Activated CD8-positive, alpha-beta T cell treated with anti-CD3 and anti-CD28 coated beads, Interleukin-2, amount 10 ng/mL, durations not matched to agents 7 days and 5 days (primary cell): ENCODE data around the gene PTPN1. TPM values are rescaled to one million over a fixed set of nuclear protein-coding genes. Genes with fewer than 3 reads are reported as not detected.
"Not testable (repeated sequence)": the region's sequence is repeated elsewhere in the genome, so short reads cannot be mapped to it uniquely, and the experiment has no call there.

Experiments
- ATAC-seq: fragments of 150-1000 bp; cut with Tn5 transposase; one replicate; pipeline ENCODE4 v1.10.0; 2021; ENCODE audit warnings: moderate library complexity
- CTCF ChIA-PET: fragments of 350-600 bp; sonication (Branson Sonifier 250); formaldehyde crosslinking; loops from one replicate; lab custom pipeline; 2021; ENCODE audit warnings: antibody characterized with exemption; lab: Charles Lee
- POLR2A ChIA-PET: fragments of 350-600 bp; sonication (Branson Sonifier 250); formaldehyde crosslinking; loops from one replicate; lab custom pipeline; 2021; ENCODE audit warnings: antibody characterized with exemption; lab: Charles Lee
- DNase-seq: peaks from one replicate; pipeline ENCODE4 v3.0.0-alpha.2; 2020
- H3K27ac Mint-ChIP-seq: one replicate; pipeline ENCODE4 v1.8.0; 2021; ENCODE audit warnings: mild to moderate bottlenecking, mixed read lengths
- H3K27me3 Mint-ChIP-seq: one replicate; pipeline ENCODE4 v1.8.0; 2021; ENCODE audit warnings: low read depth, mixed read lengths
- H3K36me3 Mint-ChIP-seq: one replicate; pipeline ENCODE4 v1.8.0; 2021; ENCODE audit warnings: low read depth, mixed read lengths
- H3K4me1 Mint-ChIP-seq: one replicate; pipeline ENCODE4 v1.8.0; 2021; ENCODE audit warnings: low read depth, mixed read lengths
- H3K4me3 Mint-ChIP-seq: one replicate; pipeline ENCODE4 v1.8.0; 2021; ENCODE audit warnings: mild to moderate bottlenecking, mixed read lengths
- H3K9me3 Mint-ChIP-seq: one replicate; pipeline ENCODE4 v1.8.0; 2022; ENCODE audit warnings: mixed read lengths; ENCODE audit not compliant: insufficient read depth
- total RNA-seq, 2 experiments: library from RNA; stranded (reverse); gene quantifications; one replicate each; pipeline ENCODE4 v1.2.3, GENCODE V29; 2021

The PTPN1 gene
- total RNA-seq, 2 experiments from 2014 or later: 59.7 to 62.5 TPM

DNA sequence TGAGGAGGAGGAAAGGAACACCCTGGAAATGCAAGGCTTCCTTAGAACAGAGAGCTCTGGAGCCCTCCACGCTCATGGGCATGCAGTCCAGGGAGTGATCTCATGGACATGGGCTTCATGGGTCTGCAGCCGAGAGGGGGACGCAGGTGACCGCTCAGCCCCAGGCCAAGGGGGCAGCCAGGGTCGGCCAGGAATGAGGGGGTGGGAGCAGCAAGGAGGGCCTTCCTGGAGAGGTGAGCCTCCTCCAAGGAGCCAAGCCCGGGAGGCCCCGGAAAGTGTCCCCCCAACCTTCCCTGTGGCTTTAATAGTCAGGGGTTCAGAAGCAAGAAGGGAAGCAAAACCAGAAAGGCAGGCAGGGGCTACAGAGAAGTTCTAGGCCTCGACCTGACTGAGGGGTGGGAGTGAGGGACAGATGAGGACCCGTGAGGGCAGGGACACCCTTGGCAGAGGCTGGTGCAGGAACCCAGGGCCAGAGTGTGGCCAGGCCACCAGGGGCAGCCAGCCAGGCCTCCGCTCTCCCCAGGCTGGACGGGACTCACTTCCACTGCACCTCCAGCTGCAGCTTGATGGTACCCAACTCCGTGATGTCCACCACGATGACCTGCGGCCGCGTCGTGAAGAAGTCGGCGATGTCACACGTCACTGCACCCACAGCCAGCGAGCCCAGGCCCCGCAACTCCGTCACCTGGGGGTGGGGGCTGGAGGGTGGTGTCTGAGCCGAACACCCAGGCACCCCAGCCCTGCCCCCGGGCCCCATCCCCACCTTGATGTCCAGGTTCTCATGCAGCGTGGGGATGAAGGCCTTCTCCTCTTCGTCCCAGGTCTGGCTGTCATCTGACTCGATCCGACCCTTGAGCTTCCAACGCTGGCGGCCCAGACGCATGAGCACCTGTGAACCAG is 97.9 kb downstream of the PTPN1 start:
- H3K4me1 Mint-ChIP-seq: no peaks in the 10 kb centered on the region
- ATAC-seq (no peak), DNase-seq (no peak)
- no peaks in the 10 kb centered on the region for H3K9me3 Mint-ChIP-seq
- POLR2A ChIA-PET: no interaction called here
- CTCF ChIA-PET: no interaction called here
- no peaks in the 10 kb centered on the region for H3K36me3 Mint-ChIP-seq
- no peak overlapping the region for H3K27ac Mint-ChIP-seq
- no peak overlapping the region for H3K4me3 Mint-ChIP-seq
- no peaks in the 10 kb centered on the region for H3K27me3 Mint-ChIP-seq

DNA sequence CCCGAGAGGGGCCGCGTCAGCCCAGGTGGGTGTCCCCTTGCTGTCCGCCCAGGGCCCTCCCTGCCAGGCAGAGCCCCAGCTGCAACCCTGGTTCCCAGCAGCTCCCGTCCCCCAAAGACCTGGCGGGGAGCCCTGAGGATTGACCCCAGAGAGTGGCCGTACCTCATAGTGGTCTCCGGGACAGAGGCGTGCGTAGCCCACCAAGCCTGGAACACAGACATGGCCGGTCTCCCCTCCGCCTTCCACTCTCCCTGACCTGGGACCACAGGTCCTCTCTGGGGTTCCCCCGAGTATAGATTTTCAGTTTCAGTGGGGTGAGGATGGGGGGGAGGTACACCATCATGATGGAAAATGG is 98.5 kb downstream of the PTPN1 start:
- ChIA-PET POLR2A (no interaction called here), CTCF (no interaction called here)
- no peak overlapping the region for H3K4me3 Mint-ChIP-seq
- H3K36me3 Mint-ChIP-seq: no peaks in the 10 kb centered on the region
- no peaks in the 10 kb centered on the region for H3K27me3 Mint-ChIP-seq
- DNase-seq (no peak), ATAC-seq (no peak)
- no peak overlapping the region for H3K27ac Mint-ChIP-seq
- no peaks in the 10 kb centered on the region for H3K4me1 Mint-ChIP-seq
- H3K9me3 Mint-ChIP-seq: no peaks in the 10 kb centered on the region

DNA sequence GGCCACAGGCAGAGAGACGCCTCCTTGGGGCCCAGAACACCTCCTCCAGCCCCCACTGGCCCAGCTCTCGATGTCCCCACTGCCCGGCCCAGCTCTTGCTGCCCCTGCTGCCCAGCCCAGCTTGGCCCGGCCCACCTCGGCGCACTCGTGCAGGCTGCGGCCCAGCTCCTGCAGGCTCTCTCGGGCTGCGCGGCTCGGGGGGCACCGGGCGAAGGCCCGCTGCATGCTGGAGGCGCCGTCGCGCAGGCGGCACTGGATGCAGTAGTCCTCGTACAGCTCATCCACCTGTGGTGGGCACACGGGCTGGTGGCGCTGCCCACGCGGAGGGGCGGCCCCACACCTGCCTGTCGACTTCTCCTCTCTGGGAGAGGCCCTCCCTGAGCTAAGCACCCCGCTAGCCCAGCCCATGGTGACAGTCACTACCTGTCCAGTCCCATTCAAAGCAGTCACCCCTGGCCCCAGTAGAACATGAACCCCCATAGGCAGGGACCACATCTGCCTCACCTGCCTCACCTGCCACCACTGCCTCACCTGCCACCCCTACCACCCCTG is 99.3 kb downstream of the PTPN1 start:
- no peaks in the 10 kb centered on the region for H3K4me1 Mint-ChIP-seq
- CTCF ChIA-PET: no interaction called here
- ATAC-seq (no peak), DNase-seq (no peak)
- H3K27ac Mint-ChIP-seq: no peak overlapping the region
- H3K9me3 Mint-ChIP-seq: no peaks in the 10 kb centered on the region
- H3K27me3 Mint-ChIP-seq: no peaks in the 10 kb centered on the region
- POLR2A ChIA-PET: no interaction called here
- H3K36me3 Mint-ChIP-seq: no peaks in the 10 kb centered on the region
- no peak overlapping the region for H3K4me3 Mint-ChIP-seq

GRCh38 chr20:50610212-50610718 is 100.1 kb downstream of the PTPN1 start:
- Mint-ChIP-seq H3K27ac (no peak overlapping the region), H3K9me3 (no peaks in the 10 kb centered on the region), H3K4me3 (no peak overlapping the region), H3K36me3 (no peaks in the 10 kb centered on the region), H3K27me3 (no peaks in the 10 kb centered on the region), H3K4me1 (no peaks in the 10 kb centered on the region)
- CTCF ChIA-PET: no interaction called here
- DNase-seq (no peak), ATAC-seq (no peak)
- POLR2A ChIA-PET: no interaction called here

DNA sequence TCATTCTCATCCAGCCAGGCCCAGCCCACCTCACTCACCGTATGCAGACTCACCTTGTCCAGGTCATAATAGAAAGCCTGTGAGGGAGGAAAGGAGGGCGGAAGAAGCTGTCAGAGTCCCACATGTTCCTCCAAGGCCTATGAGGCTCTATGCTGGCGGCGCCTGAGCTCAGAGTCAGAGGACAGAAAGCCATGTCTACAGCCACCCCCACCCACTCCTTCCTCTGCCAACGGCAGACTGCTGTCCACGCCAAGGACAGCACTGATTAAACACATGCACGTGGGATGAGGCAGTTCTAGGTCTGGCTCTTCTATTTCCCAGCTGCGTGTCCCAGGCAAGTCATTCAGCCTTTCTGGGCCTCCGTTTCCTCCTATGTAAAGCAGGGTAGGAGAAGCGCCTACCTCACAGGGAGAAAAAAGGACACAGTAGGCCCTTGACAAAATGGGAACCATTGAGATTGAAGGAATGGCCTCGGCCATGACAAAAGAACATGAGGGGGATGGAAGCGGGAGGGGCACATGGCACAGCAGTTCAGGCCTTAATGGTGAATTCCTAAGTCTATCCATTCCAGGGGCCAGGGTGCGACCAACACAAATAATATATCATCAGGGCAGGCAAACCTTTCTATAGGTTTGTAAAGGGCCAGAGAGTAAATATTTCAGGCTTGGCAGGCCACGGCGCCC is 101.1 kb downstream of the PTPN1 start:
- H3K9me3 Mint-ChIP-seq: no peaks in the 10 kb centered on the region
- no peak overlapping the region for H3K4me3 Mint-ChIP-seq
- ChIA-PET CTCF (no interaction called here), POLR2A (no interaction called here)
- no peak for DNase-seq
- no peaks in the 10 kb centered on the region for H3K4me1 Mint-ChIP-seq
- no peaks in the 10 kb centered on the region for H3K36me3 Mint-ChIP-seq
- no peaks in the 10 kb centered on the region for H3K27me3 Mint-ChIP-seq
- ATAC-seq: no peak
- H3K27ac Mint-ChIP-seq: no peak overlapping the region

- CTCF ChIA-PET: no interaction called here
- Mint-ChIP-seq H3K9me3 (no peaks in the 10 kb centered on the region), H3K36me3 (no peaks in the 10 kb centered on the region), H3K4me3 (no peak overlapping the region), H3K4me1 (no peaks in the 10 kb centered on the region), H3K27me3 (no peaks in the 10 kb centered on the region), H3K27ac (no peak overlapping the region)
- DNase-seq (no peak), ATAC-seq (no peak)
- POLR2A ChIA-PET: no interaction called here
Observed at GRCh38 chr20:50613438-50614169, 103.4 kb downstream of the PTPN1 start.

DNA sequence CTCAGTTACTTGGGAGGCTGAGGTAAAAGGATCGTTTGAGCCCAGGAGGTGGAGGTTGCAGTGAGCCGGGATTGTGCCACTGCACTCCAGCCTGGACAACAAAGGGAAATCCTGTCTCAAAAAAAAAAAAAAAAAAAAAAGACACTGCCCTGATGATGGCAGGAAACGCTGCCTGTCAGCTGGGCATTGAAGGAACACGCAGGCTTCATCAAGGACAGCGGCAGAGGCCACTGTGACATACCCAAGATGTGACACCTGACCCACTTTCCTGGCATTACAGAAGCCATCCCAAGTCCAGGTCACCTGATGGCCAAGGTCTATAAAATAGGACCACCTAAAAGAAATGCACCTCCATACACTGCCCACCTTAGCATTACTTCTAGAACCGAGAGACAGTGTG is 105.2 kb downstream of the PTPN1 start:
- H3K36me3 Mint-ChIP-seq: no peaks in the 10 kb centered on the region
- CTCF ChIA-PET: no interaction called here
- H3K4me1 Mint-ChIP-seq: no peaks in the 10 kb centered on the region
- POLR2A ChIA-PET: no interaction called here
- DNase-seq (no peak), ATAC-seq (no peak)
- no peak overlapping the region for H3K27ac Mint-ChIP-seq
- no peak overlapping the region for H3K4me3 Mint-ChIP-seq
- H3K27me3 Mint-ChIP-seq: no peaks in the 10 kb centered on the region
- no peaks in the 10 kb centered on the region for H3K9me3 Mint-ChIP-seq

GRCh38 chr20:50617022-50617421 is 106.8 kb downstream of the PTPN1 start:
- Mint-ChIP-seq H3K27me3 (no peaks in the 10 kb centered on the region), H3K9me3 (no peaks in the 10 kb centered on the region), H3K4me1 (no peaks in the 10 kb centered on the region), H3K4me3 (no peak overlapping the region), H3K36me3 (no peaks in the 10 kb centered on the region), H3K27ac (no peak overlapping the region)
- ChIA-PET POLR2A (no interaction called here), CTCF (interaction anchor here (1.4 kb wide), 1 partner anchor 9 kb away, joined by 4 read pairs; no protein-coding TSS in a partner anchor)
- no peak for DNase-seq
- ATAC-seq: no peak

DNA sequence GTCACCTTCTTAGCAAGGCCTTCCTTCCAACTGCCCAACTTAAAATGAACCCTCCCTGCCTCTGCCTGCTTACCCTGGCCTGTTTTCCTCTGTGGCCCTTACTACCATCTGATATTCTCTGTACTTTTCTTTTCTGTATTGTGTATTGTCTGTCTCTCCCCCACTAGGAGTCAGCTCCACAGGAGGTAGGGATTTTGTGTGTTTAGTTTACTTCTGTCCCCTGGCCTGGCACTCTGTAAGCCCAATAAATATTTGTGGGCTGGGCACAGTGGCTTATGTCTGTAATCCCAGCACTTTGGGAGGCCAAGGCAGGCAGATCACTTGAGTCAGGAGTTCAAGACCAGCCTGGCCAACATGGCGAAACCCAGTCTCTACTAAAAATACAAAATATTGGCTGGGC is 108.4 kb downstream of the PTPN1 start:
- ATAC-seq (no peak), DNase-seq (no peak)
- Mint-ChIP-seq H3K36me3 (no peaks in the 10 kb centered on the region), H3K27me3 (no peaks in the 10 kb centered on the region), H3K9me3 (no peaks in the 10 kb centered on the region), H3K4me3 (no peak overlapping the region), H3K4me1 (no peaks in the 10 kb centered on the region), H3K27ac (no peak overlapping the region)
- ChIA-PET POLR2A (no interaction called here), CTCF (interaction anchor here (0.8 kb wide), 1 partner anchor 17 kb away, joined by 3 read pairs; no protein-coding TSS in a partner anchor)

DNA sequence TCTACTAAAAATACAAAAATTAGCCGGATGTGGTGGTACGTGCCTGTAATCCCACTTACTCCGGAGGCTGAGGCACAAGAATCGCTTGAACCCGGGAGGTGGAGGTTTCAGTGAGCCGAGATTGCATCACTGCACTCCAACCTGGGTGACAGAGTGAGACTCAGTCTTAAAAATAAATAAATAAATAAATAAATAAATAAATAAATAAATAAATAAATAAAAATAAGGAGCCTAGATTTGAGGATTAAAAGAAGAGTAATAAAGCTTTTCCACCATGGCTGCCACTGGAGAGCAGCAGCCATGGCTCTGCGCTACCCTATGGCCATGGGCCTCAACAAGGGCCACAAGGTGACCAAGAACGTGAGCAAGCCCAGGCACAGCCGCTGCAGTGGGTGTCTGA is 110.3 kb downstream of the PTPN1 start:
- CTCF ChIA-PET, H3K27ac Mint-ChIP-seq, DNase-seq, H3K27me3 Mint-ChIP-seq, H3K4me1 Mint-ChIP-seq, H3K36me3 Mint-ChIP-seq, ATAC-seq, H3K4me3 Mint-ChIP-seq, H3K9me3 Mint-ChIP-seq, POLR2A ChIA-PET: not testable (repeated sequence)

- no peak for DNase-seq
- Mint-ChIP-seq H3K9me3 (no peaks in the 10 kb centered on the region), H3K27ac (no peak overlapping the region), H3K4me1 (no peaks in the 10 kb centered on the region), H3K4me3 (no peak overlapping the region), H3K36me3 (no peaks in the 10 kb centered on the region), H3K27me3 (no peaks in the 10 kb centered on the region)
- ChIA-PET CTCF (interaction anchor here (0.7 to 1.0 kb wide), 2 partner anchors 17 to 128 kb away, joined by 3 read pairs; no protein-coding TSS in a partner anchor), POLR2A (no interaction called here)
- no peak for ATAC-seq
Observed at GRCh38 chr20:50621068-50621665, 111.0 kb downstream of the PTPN1 start.
